Adrenal gland (tissue), 5 donors: ENCODE measurements around the gene DNAL1.

ENCODE experiments used
- CTCF ChIP-seq, 6 experiments: fragments of 450-650 bp in 4 of 6; fragments of 200-600 bp in 2 of 6; sonication (generic) in 1 of 6; IDR thresholded peaks; 1 replicate in 5 of 6; 2 replicates in 1 of 6; pipeline versions ENCODE4 v1.5.1 to v1.8.0; 2016 to 2021; ENCODE audit warnings: antibody characterized with exemption in 6 of 6, mild to moderate bottlenecking in 2 of 6, moderate library complexity in 1 of 6
- POLR2A ChIP-seq, 2 donors: fragments of 450-650 bp; IDR thresholded peaks; one replicate each; pipeline ENCODE4 v1.6.1; 2017; ENCODE audit warnings: antibody characterized with exemption in 2 of 2, mild to moderate bottlenecking in 2 of 2, moderate library complexity in 1 of 2
- donor health status: DM: no; HTN: no; CAD: no.

GRCh38 chr14:73732006-73732405 is 87.2 kb downstream of the DNAL1 start:
- TF ChIP-seq CTCF (IDR thresholded peaks at IDR 0.05): no peak
- no peak for TF ChIP-seq POLR2A (IDR thresholded peaks at IDR 0.05)
